ENCODE measurements around the gene ASTL. TPM values are rescaled to one million over a fixed set of nuclear protein-coding genes. Genes with fewer than 3 reads are reported as not detected.

The ASTL gene
- total RNA-seq, 2 experiments from 2014 or later = 0.49 TPM; not detected in 1

DNA sequence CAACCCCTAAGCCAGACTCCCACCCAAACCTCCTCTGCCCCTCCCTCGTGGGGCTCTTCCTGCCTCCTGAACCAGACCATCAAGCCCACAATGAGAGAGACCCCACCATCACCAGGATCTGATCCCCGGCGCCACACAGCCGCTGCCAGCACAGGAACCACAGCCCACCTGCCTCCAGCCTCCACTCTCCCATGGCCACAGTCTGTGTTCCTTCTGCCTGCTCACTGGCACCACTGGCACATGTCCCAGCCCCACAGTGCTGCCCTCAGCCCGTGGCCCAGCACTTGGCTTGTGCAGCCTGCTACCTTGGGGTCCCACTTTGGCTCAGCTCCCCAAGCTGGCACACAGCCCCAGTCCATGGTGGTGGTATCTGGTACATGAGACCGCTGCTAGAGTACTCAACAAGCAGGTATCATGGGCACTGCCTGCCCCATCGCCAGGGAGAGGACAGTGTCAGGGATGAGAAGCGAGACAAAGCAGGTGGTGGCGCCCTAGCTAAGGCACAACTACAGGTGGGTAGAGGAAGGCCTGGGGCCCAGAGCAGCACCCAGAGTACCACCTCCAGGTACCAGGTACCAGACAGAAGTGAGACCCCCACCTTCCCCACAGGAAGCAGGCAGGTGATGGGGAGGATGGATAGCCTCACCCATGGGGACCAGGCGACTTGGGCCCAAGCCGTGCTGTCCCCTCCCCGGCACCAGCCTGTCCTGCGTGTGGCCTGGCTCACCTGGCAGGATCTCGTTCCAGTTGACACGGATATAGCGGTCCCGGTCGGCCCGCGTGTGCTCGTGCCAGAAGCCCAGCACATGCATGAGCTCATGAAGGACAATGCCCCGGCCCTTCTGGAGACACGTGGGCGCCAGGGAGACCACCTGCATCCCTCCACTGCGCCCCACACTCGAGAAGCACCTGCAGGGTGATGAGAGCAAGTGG lies 6.2 kb downstream of the ASTL start:
- H3K27ac ChIP-seq (ENCODE audit: low read depth, low read length, poor library complexity, severe bottlenecking) = no peak overlapping the region
- no peak overlapping the region for H3K4me2 ChIP-seq (ENCODE audit: low read length)
- H3K4me1 ChIP-seq (ENCODE audit: insufficient read depth, low read length, poor library complexity, severe bottlenecking) = no peaks in the 10 kb centered on the region
- BruUV-seq (replicated peaks) = no TSS peak
- DNase-seq (ENCODE audit: low spot score) = no peak
- no peak overlapping the region for H3K4me3 ChIP-seq (ENCODE audit: low read depth, low read length, poor library complexity, severe bottlenecking)
- H3K9me2 ChIP-seq (ENCODE audit: insufficient read depth, low read length) = no peaks in the 10 kb centered on the region
- H3K9me3 ChIP-seq (ENCODE audit: low read length) = no peaks in the 10 kb centered on the region
- H3K79me2 ChIP-seq (ENCODE audit: insufficient read depth, low read depth, low read length) = no peaks in the 10 kb centered on the region
- H3K36me3 ChIP-seq (ENCODE audit: insufficient read depth, low read length) = no peaks in the 10 kb centered on the region
- intact Hi-C loops (cut with micrococcal nuclease; ENCODE audit: unreplicated experiment) = no loop called here
- no peaks in the 10 kb centered on the region for H4K20me1 ChIP-seq (ENCODE audit: insufficient read depth, low read length)
- CTCF ChIA-PET (ENCODE audit: unreplicated experiment) = no interaction called here
- TF ChIP-seq, protein P1, sequence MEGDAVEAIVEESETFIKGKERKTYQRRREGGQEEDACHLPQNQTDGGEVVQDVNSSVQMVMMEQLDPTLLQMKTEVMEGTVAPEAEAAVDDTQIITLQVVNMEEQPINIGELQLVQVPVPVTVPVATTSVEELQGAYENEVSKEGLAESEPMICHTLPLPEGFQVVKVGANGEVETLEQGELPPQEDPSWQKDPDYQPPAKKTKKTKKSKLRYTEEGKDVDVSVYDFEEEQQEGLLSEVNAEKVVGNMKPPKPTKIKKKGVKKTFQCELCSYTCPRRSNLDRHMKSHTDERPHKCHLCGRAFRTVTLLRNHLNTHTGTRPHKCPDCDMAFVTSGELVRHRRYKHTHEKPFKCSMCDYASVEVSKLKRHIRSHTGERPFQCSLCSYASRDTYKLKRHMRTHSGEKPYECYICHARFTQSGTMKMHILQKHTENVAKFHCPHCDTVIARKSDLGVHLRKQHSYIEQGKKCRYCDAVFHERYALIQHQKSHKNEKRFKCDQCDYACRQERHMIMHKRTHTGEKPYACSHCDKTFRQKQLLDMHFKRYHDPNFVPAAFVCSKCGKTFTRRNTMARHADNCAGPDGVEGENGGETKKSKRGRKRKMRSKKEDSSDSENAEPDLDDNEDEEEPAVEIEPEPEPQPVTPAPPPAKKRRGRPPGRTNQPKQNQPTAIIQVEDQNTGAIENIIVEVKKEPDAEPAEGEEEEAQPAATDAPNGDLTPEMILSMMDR (conservative IDR thresholded peaks at IDR 0.05; ENCODE audit: low read length) = no peak
- TF ChIP-seq EZH2phosphoT487 (IDR thresholded peaks at IDR 0.05; ENCODE audit: borderline replicate concordance, low read depth, low read length) = no peak
- POLR2A ChIA-PET = interaction anchor here (0.5 kb wide), 1 partner anchor 187 kb away, joined by 3 read pairs; no protein-coding TSS in a partner anchor
- no peak overlapping the region for H2AFZ ChIP-seq (ENCODE audit: low read length)

DNA sequence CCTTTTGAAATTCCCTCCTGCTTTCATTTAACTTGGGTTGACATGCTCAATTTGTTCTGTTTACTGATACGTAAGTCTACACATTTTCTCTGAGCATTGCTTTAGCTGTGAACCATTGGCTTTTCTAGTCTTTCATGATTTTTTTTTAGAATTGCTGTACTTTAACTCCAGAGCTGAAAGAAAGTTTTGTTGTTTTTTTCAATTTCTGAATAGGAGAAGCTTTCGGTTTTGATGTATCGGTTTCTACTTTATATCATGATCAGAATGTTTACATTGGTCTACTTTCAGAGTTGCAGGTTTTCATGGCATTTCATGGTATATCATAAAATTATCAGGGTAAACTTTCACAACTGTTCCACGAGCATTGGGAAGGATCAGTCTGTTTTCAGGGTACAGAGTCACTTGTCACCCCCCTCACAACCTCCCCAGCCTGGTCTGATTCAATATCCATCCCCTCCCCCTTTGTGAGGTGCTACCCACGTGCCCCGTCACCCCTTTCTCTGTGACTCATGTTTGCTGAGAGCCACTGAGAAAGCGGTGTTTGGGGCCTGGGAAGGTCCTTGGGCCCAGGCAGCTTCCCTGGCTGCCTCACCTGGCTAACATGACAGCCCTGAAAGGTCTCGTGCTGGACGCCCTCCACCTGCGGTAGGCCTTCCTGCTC lies 7.0 kb downstream of the ASTL start:
- no peak for TF ChIP-seq EZH2phosphoT487 (IDR thresholded peaks at IDR 0.05; ENCODE audit: borderline replicate concordance, low read depth, low read length)
- TF ChIP-seq, protein P1 (conservative IDR thresholded peaks at IDR 0.05; ENCODE audit: low read length) = no peak
- Histone ChIP-seq H3K9me3 (ENCODE audit: low read length) (no peaks in the 10 kb centered on the region), H3K4me2 (ENCODE audit: low read length) (no peak overlapping the region), H3K9me2 (ENCODE audit: insufficient read depth, low read length) (no peaks in the 10 kb centered on the region), H3K4me1 (ENCODE audit: insufficient read depth, low read length, poor library complexity, severe bottlenecking) (no peaks in the 10 kb centered on the region), H2AFZ (ENCODE audit: low read length) (no peak overlapping the region), H3K36me3 (ENCODE audit: insufficient read depth, low read length) (no peaks in the 10 kb centered on the region), H3K27ac (ENCODE audit: low read depth, low read length, poor library complexity, severe bottlenecking) (no peak overlapping the region), H4K20me1 (ENCODE audit: insufficient read depth, low read length) (no peaks in the 10 kb centered on the region), H3K79me2 (ENCODE audit: insufficient read depth, low read depth, low read length) (no peaks in the 10 kb centered on the region), H3K4me3 (ENCODE audit: low read depth, low read length, poor library complexity, severe bottlenecking) (no peak overlapping the region)
- POLR2A ChIA-PET = no interaction called here
- intact Hi-C loops (cut with micrococcal nuclease; ENCODE audit: unreplicated experiment) = no loop called here
- DNase-seq (ENCODE audit: low spot score) = no peak
- no TSS peak for BruUV-seq (replicated peaks)
- CTCF ChIA-PET (ENCODE audit: unreplicated experiment) = no interaction called here

DNA sequence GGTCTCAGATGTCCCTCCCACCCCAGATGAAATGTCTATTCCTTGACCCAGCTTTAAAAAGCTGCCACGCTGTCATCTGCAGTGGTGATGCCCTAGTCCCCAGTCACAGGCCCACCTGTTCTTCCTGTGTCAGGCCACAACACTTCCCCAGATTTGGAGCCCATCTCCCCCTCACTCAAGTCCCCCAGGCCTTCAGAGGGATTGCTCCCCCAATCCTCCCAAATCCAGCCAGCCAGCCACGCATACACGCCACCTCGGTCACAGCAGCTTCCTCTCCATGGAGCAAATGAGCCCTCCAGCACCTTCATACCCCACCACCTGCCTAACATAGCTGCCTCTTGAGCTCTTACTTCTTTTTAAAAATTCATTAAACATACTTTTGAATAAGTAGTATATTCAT lies 7.8 kb downstream of the ASTL start:
- intact Hi-C loops (cut with micrococcal nuclease; ENCODE audit: unreplicated experiment) = no loop called here
- Histone ChIP-seq H3K36me3 (ENCODE audit: insufficient read depth, low read length) (no peaks in the 10 kb centered on the region), H3K4me3 (ENCODE audit: low read depth, low read length, poor library complexity, severe bottlenecking) (no peak overlapping the region), H3K4me2 (ENCODE audit: low read length) (no peak overlapping the region), H3K9me3 (ENCODE audit: low read length) (no peaks in the 10 kb centered on the region), H3K27ac (ENCODE audit: low read depth, low read length, poor library complexity, severe bottlenecking) (no peak overlapping the region), H3K4me1 (ENCODE audit: insufficient read depth, low read length, poor library complexity, severe bottlenecking) (no peaks in the 10 kb centered on the region), H3K79me2 (ENCODE audit: insufficient read depth, low read depth, low read length) (no peaks in the 10 kb centered on the region), H3K9me2 (ENCODE audit: insufficient read depth, low read length) (no peaks in the 10 kb centered on the region), H2AFZ (ENCODE audit: low read length) (no peak overlapping the region), H4K20me1 (ENCODE audit: insufficient read depth, low read length) (no peaks in the 10 kb centered on the region)
- BruUV-seq (replicated peaks) = no TSS peak
- no peak for DNase-seq (ENCODE audit: low spot score)
- TF ChIP-seq EZH2phosphoT487 (IDR thresholded peaks at IDR 0.05; ENCODE audit: borderline replicate concordance, low read depth, low read length) = no peak
- TF ChIP-seq, protein P1 (conservative IDR thresholded peaks at IDR 0.05; ENCODE audit: low read length) = no peak
- CTCF ChIA-PET (ENCODE audit: unreplicated experiment) = no interaction called here
- POLR2A ChIA-PET = no interaction called here
